HepG2 (cell line): ENCODE results near the gene ZNF621. TPM values are rescaled to one million over a fixed set of nuclear protein-coding genes. Genes with fewer than 3 reads are reported as not detected.

ENCODE experiments used
- ARID5B ChIP-seq: IDR thresholded peaks from 2 replicates; pipeline ENCODE4 v1.4.0; 2020; ENCODE audit warnings: mild to moderate bottlenecking, missing genetic modification reagents
- ATRX ChIP-seq: sonication (generic); formaldehyde crosslinking; IDR thresholded peaks from 2 replicates; pipeline ENCODE4 v1.4.0; 2020; ENCODE audit warnings: missing genetic modification reagents, borderline replicate concordance
- FOXA3 ChIP-seq: IDR thresholded peaks from 2 replicates; pipeline ENCODE4 v1.6.1; 2016; ENCODE audit warnings: missing genetic modification reagents, missing compliant biosample characterization
- ISX ChIP-seq: sonication (generic); formaldehyde crosslinking; conservative IDR thresholded peaks from 2 replicates; pipeline ENCODE4 v1.5.0; 2020; ENCODE audit warnings: missing genetic modification reagents
- KDM2A ChIP-seq: sonication (generic); formaldehyde crosslinking; IDR thresholded peaks from 2 replicates; pipeline ENCODE4 v1.4.0; 2020; ENCODE audit warnings: low read depth, missing genetic modification reagents, borderline replicate concordance
- NFKBIZ ChIP-seq: IDR thresholded peaks from 2 replicates; pipeline ENCODE4 v1.6.1; 2018; ENCODE audit warnings: missing genetic modification reagents, missing compliant biosample characterization
- NONO ChIP-seq, 2 experiments: fragments of 450-650 bp in 1 of 2; sonication (generic) in 1 of 2; formaldehyde crosslinking in 1 of 2; IDR thresholded peaks in 1 of 2; conservative IDR thresholded peaks in 1 of 2; 2 replicates each; pipeline versions ENCODE4 v1.6.1 to v1.8.0; 2017 to 2022; ENCODE audit warnings: mild to moderate bottlenecking in 1 of 2, missing genetic modification reagents in 1 of 2, moderate library complexity in 1 of 2
- PCBP1 ChIP-seq: fragments of 200-400 bp; formaldehyde crosslinking; IDR thresholded peaks from 2 replicates; pipeline ENCODE4 v1.6.1; 2017; ENCODE audit warnings: mild to moderate bottlenecking, low read depth, low read length, borderline replicate concordance
- RAD51 ChIP-seq: fragments of 450-650 bp; IDR thresholded peaks from 2 replicates; pipeline ENCODE4 v1.6.1; 2016; ENCODE audit warnings: borderline replicate concordance
- SMC3 ChIP-seq: IDR thresholded peaks from 2 replicates; pipeline ENCODE4 v1.6.1; 2011; ENCODE audit warnings: low read length, improper control_type of control experiment
- TEAD3 ChIP-seq: optimal IDR thresholded peaks from 2 replicates; pipeline ENCODE3; 2016; ENCODE audit warnings: borderline replicate concordance
- USF2 ChIP-seq, 2 experiments: sonication (generic) in 1 of 2; formaldehyde crosslinking in 1 of 2; IDR thresholded peaks; 2 replicates each; pipeline versions ENCODE4 v1.5.1 to v1.6.1; 2011 to 2020; ENCODE audit warnings: borderline replicate concordance in 1 of 2, low read depth in 1 of 2, low read length in 1 of 2, mild to moderate bottlenecking in 1 of 2, missing genetic modification reagents in 1 of 2, moderate library complexity in 1 of 2
- ZFAT ChIP-seq: sonication (generic); formaldehyde crosslinking; conservative IDR thresholded peaks from 2 replicates; pipeline ENCODE4 v1.8.1; 2023; ENCODE audit warnings: missing genetic modification reagents, inconsistent platforms
- ZGPAT ChIP-seq: IDR thresholded peaks from 2 replicates; pipeline ENCODE4 v1.6.1; 2016; ENCODE audit warnings: mild to moderate bottlenecking
- ZKSCAN1 ChIP-seq: fragments of 150-350 bp; IDR thresholded peaks from 2 replicates; pipeline ENCODE4 v1.6.1; 2014; ENCODE audit warnings: low read length
- ZMYM4 ChIP-seq: sonication (generic); formaldehyde crosslinking; IDR thresholded peaks from 2 replicates; pipeline ENCODE4 v1.8.1; 2023; ENCODE audit warnings: mild to moderate bottlenecking, missing genetic modification reagents
- ZNF20 ChIP-seq: sonication (generic); formaldehyde crosslinking; IDR thresholded peaks from 2 replicates; pipeline ENCODE4 v1.4.0; 2020; ENCODE audit warnings: mild to moderate bottlenecking, moderate library complexity, missing genetic modification reagents
- ZNF24 ChIP-seq: fragments of 450-650 bp; IDR thresholded peaks from 2 replicates; pipeline ENCODE4 v1.6.1; 2017; ENCODE audit warnings: antibody characterized with exemption, mild to moderate bottlenecking
- polyA plus RNA-seq, 8 experiments: library from polyadenylated mRNA; depleted of rRNA in 3 of 8; stranded (reverse) in 7 of 8; unstranded in 1 of 8; fragments of >200 nt; fragmentation: Illumina TruSeq in 4 of 8; extraction: Trizol in 4 of 8; gene quantifications; 2 replicates each; pipeline versions ENCODE4 v1.2.1 to v1.2.3, GENCODE V29; 2011 to 2016; ENCODE audit warnings: low read depth in 4 of 8, missing spikeins in 1 of 8, mixed read lengths in 1 of 8; ENCODE audit not compliant: insufficient read depth in 1 of 8
- total RNA-seq, 5 experiments: library from RNA; depleted of rRNA; stranded (reverse); fragments of >200 nt; fragmentation: Illumina TruSeq; extraction: Trizol; gene quantifications; 2 replicates each; pipeline ENCODE4 v1.2.3, GENCODE V29; 2016; ENCODE audit warnings: low read depth in 1 of 5
- TF ChIP-seq, protein P1 (sequence below): sonication (generic); formaldehyde crosslinking; IDR thresholded peaks from 2 replicates; pipeline ENCODE4 v1.4.0; 2020; ENCODE audit warnings: mild to moderate bottlenecking, missing genetic modification reagents
- TF ChIP-seq, protein P2 (sequence below): sonication (generic); formaldehyde crosslinking; IDR thresholded peaks from 2 replicates; pipeline ENCODE4 v1.5.0; 2020; ENCODE audit warnings: mild to moderate bottlenecking, missing genetic modification reagents, moderate library complexity

ZNF621 gene
- total and polyA plus RNA-seq, 2 of the 13 experiments (the other 11 are each of a cell fraction or from before 2014, with no cell fraction given) = 13.2 to 14.9 TPM

DNA sequence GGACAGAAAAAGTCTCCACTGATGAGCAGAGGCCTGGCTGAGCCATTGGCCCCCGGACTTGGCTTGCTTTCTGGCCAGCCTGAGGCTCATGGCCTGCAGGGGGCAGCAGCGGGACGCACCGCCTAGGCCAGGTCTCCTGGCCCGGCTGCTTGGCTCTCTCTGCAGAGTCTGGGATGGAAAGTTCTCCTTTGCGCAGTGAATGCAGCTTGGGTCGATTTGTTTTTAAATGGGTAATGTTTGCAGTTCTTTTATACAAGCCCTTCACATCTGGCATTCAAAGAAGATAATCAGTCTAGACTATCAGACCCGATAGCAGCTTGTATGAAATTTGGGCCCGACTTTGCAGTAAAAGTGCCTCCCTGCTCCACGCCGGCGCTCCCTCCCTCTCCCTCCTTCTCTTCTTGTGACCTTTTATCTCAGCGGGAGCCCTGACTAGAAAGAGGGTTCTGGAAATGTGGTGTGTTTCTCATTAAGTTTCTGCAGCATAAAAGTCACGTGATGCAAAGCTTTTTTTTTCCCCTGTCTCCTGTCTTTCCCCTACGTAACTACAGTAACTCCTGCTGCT, 59.9 kb downstream of the ZNF621 start (continued):
- peak; percentile 38; the same call in 1 of the 2 replicates for TF ChIP-seq USF2 (IDR thresholded peaks at IDR 0.05; ENCODE audit: low read depth, low read length)
- no peak for TF ChIP-seq USF2 (CRISPR knock-in tag; IDR thresholded peaks at IDR 0.05; ENCODE audit: borderline replicate concordance)
- TF ChIP-seq PCBP1 = no peak
- peak; percentile 38 for TF ChIP-seq TEAD3 (CRISPR knock-in tag)
- peak; percentile 36; the same call in 1 of the 2 replicates for TF ChIP-seq SMC3
- no peak for TF ChIP-seq ZKSCAN1
- TF ChIP-seq ZMYM4 (CRISPR knock-in tag) = 0 out of 2 replicates have a peak, but pooled peaks have one; percentile 21
- TF ChIP-seq, protein P1, sequence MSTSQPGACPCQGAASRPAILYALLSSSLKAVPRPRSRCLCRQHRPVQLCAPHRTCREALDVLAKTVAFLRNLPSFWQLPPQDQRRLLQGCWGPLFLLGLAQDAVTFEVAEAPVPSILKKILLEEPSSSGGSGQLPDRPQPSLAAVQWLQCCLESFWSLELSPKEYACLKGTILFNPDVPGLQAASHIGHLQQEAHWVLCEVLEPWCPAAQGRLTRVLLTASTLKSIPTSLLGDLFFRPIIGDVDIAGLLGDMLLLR (CRISPR knock-in tag) = no peak
- TF ChIP-seq RAD51 = peak; percentile 76
- TF ChIP-seq, protein P2, sequence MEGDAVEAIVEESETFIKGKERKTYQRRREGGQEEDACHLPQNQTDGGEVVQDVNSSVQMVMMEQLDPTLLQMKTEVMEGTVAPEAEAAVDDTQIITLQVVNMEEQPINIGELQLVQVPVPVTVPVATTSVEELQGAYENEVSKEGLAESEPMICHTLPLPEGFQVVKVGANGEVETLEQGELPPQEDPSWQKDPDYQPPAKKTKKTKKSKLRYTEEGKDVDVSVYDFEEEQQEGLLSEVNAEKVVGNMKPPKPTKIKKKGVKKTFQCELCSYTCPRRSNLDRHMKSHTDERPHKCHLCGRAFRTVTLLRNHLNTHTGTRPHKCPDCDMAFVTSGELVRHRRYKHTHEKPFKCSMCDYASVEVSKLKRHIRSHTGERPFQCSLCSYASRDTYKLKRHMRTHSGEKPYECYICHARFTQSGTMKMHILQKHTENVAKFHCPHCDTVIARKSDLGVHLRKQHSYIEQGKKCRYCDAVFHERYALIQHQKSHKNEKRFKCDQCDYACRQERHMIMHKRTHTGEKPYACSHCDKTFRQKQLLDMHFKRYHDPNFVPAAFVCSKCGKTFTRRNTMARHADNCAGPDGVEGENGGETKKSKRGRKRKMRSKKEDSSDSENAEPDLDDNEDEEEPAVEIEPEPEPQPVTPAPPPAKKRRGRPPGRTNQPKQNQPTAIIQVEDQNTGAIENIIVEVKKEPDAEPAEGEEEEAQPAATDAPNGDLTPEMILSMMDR (CRISPR knock-in tag) = peak; percentile 96
- no peak for TF ChIP-seq NONO (IDR thresholded peaks at IDR 0.05)
- no peak for TF ChIP-seq NONO (CRISPR knock-in tag; conservative IDR thresholded peaks at IDR 0.05)
- TF ChIP-seq KDM2A (CRISPR knock-in tag) = peak; percentile 36; the same call in 1 of the 2 replicates
- no peak for TF ChIP-seq NFKBIZ (CRISPR knock-in tag)
- TF ChIP-seq ZFAT (CRISPR knock-in tag) = no peak
- TF ChIP-seq FOXA3 (CRISPR knock-in tag) = peak; percentile 33; the same call in 1 of the 2 replicates
- TF ChIP-seq ATRX (CRISPR knock-in tag) = no peak
- TF ChIP-seq ZGPAT = no peak
- TF ChIP-seq ZNF24 = no peak
- TF ChIP-seq ISX (CRISPR knock-in tag) = no peak
- no peak for TF ChIP-seq ZNF20
- 0 out of 2 replicates have a peak, but pooled peaks have one; percentile 23 for TF ChIP-seq ARID5B (CRISPR knock-in tag)
